ENCODE measurements around the gene PPM1E.

PPM1E gene

GRCh38 chr17:58829172-58829637 lies 73.6 kb downstream of the PPM1E start:
- no peak overlapping the region for H3K9ac ChIP-seq (ENCODE audit: low read length)
- peaks cover 8% of the 10 kb centered on the region; the same call in 1 of the 2 replicates for H3K79me2 ChIP-seq (ENCODE audit: low read length)
- no peak overlapping the region for H3K4me3 ChIP-seq (ENCODE audit: low read length)
- no peaks in the 10 kb centered on the region for H3K4me1 ChIP-seq (ENCODE audit: low read length)
- no peaks in the 10 kb centered on the region for H3K27me3 ChIP-seq (ENCODE audit: low read depth, low read length)
- H4K20me1 ChIP-seq (ENCODE audit: insufficient read depth, low read length) = no peaks in the 10 kb centered on the region
- H3K9me3 ChIP-seq (ENCODE audit: insufficient read depth, low read length) = no peaks in the 10 kb centered on the region
- H3K4me2 ChIP-seq (ENCODE audit: low read length) = no peak overlapping the region
- no peak overlapping the region for H3K27ac ChIP-seq (ENCODE audit: low read length)
- no peak overlapping the region for H2AFZ ChIP-seq (ENCODE audit: low read depth, low read length)
- H3K36me3 ChIP-seq (replicated peaks; ENCODE audit: low read depth, low read length) = no peaks in the 10 kb centered on the region
- TF ChIP-seq CTCF (IDR thresholded peaks at IDR 0.05; ENCODE audit: low read depth, low read length) (no peak), EZH2phosphoT487 (IDR thresholded peaks at IDR 0.05; ENCODE audit: low read depth) (no peak)

GRCh38 chr17:58831780-58832179 lies 76.1 kb downstream of the PPM1E start:
- Histone ChIP-seq H3K36me3 (replicated peaks; ENCODE audit: low read depth, low read length) (no peaks in the 10 kb centered on the region), H3K27ac (ENCODE audit: low read length) (no peak overlapping the region), H2AFZ (ENCODE audit: low read depth, low read length) (no peak overlapping the region), H3K79me2 (ENCODE audit: low read length) (peaks cover 17% of the 10 kb centered on the region), H3K4me3 (ENCODE audit: low read length) (no peak overlapping the region), H3K4me2 (ENCODE audit: low read length) (no peak overlapping the region), H3K9ac (ENCODE audit: low read length) (no peak overlapping the region), H3K27me3 (ENCODE audit: low read depth, low read length) (no peaks in the 10 kb centered on the region), H3K9me3 (ENCODE audit: insufficient read depth, low read length) (no peaks in the 10 kb centered on the region), H3K4me1 (ENCODE audit: low read length) (no peaks in the 10 kb centered on the region), H4K20me1 (ENCODE audit: insufficient read depth, low read length) (no peaks in the 10 kb centered on the region)
- TF ChIP-seq CTCF (IDR thresholded peaks at IDR 0.05; ENCODE audit: low read depth, low read length) (no peak), EZH2phosphoT487 (IDR thresholded peaks at IDR 0.05; ENCODE audit: low read depth) (no peak)

GRCh38 chr17:58832514-58832913 lies 76.9 kb downstream of the PPM1E start:
- H3K36me3 ChIP-seq (replicated peaks; ENCODE audit: low read depth, low read length) = no peaks in the 10 kb centered on the region
- H3K27me3 ChIP-seq (ENCODE audit: low read depth, low read length) = no peaks in the 10 kb centered on the region
- no peak overlapping the region for H3K27ac ChIP-seq (ENCODE audit: low read length)
- no peaks in the 10 kb centered on the region for H3K9me3 ChIP-seq (ENCODE audit: insufficient read depth, low read length)
- H4K20me1 ChIP-seq (ENCODE audit: insufficient read depth, low read length) = no peaks in the 10 kb centered on the region
- no peak overlapping the region for H3K4me3 ChIP-seq (ENCODE audit: low read length)
- H3K79me2 ChIP-seq (ENCODE audit: low read length) = peaks cover 17% of the 10 kb centered on the region
- no peak for TF ChIP-seq CTCF (IDR thresholded peaks at IDR 0.05; ENCODE audit: low read depth, low read length)
- TF ChIP-seq EZH2phosphoT487 (IDR thresholded peaks at IDR 0.05; ENCODE audit: low read depth) = no peak
- no peak overlapping the region for H2AFZ ChIP-seq (ENCODE audit: low read depth, low read length)
- H3K4me1 ChIP-seq (ENCODE audit: low read length) = no peaks in the 10 kb centered on the region
- no peak overlapping the region for H3K9ac ChIP-seq (ENCODE audit: low read length)
- no peak overlapping the region for H3K4me2 ChIP-seq (ENCODE audit: low read length)

- Histone ChIP-seq H3K79me2 (ENCODE audit: low read length) (peaks cover 16% of the 10 kb centered on the region), H3K4me3 (ENCODE audit: low read length) (no peak overlapping the region), H3K4me2 (ENCODE audit: low read length) (no peak overlapping the region)
Measured at GRCh38 chr17:58837699-58838098, 82.0 kb downstream of the PPM1E start.

More at GRCh38 chr17:58837699-58838098, 82.0 kb downstream of the PPM1E start:
- Histone ChIP-seq H3K9ac (ENCODE audit: low read length) (no peak overlapping the region), H3K9me3 (ENCODE audit: insufficient read depth, low read length) (no peaks in the 10 kb centered on the region), H2AFZ (ENCODE audit: low read depth, low read length) (no peak overlapping the region), H3K36me3 (replicated peaks; ENCODE audit: low read depth, low read length) (no peaks in the 10 kb centered on the region), H3K27ac (ENCODE audit: low read length) (no peak overlapping the region), H3K4me1 (ENCODE audit: low read length) (no peaks in the 10 kb centered on the region), H4K20me1 (ENCODE audit: insufficient read depth, low read length) (no peaks in the 10 kb centered on the region), H3K27me3 (ENCODE audit: low read depth, low read length) (no peaks in the 10 kb centered on the region)
- TF ChIP-seq CTCF (IDR thresholded peaks at IDR 0.05; ENCODE audit: low read depth, low read length) = no peak
- TF ChIP-seq EZH2phosphoT487 (IDR thresholded peaks at IDR 0.05; ENCODE audit: low read depth) = no peak

Measured in OCI-LY3 (cell line).